ENCODE results near the gene TMOD1. TPM values are rescaled to one million over a fixed set of nuclear protein-coding genes. Genes with fewer than 3 reads are reported as not detected.
A peak's percentile ranks its signal among the peaks of the same experiment; 100 is the strongest.

Gene TMOD1
- polyA plus RNA-seq, 1 of the 3 experiments (the other 2 are of a cell fraction), result 0.54 TPM

DNA sequence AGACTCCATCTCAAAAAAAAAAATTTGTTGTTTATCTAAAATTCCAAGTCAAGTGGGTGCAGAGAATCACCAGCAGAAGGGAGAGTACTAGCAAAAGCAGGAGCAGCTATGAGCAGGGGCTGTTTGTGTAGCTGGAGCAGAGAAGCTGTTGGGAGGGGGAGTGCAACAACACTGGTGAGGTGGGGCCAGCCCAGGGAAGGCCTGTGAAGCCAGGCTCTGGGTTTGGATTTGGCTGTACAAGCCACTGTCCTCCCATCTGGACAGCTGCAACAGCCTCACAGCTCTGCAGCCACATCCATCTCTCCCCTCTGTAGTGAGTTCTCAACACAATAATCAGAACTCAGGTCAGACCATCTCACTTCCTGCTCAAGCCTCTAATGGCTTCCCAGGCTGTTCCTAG is 59.4 kb downstream of the TMOD1 start (continued):
- TF ChIP-seq, protein P1, sequence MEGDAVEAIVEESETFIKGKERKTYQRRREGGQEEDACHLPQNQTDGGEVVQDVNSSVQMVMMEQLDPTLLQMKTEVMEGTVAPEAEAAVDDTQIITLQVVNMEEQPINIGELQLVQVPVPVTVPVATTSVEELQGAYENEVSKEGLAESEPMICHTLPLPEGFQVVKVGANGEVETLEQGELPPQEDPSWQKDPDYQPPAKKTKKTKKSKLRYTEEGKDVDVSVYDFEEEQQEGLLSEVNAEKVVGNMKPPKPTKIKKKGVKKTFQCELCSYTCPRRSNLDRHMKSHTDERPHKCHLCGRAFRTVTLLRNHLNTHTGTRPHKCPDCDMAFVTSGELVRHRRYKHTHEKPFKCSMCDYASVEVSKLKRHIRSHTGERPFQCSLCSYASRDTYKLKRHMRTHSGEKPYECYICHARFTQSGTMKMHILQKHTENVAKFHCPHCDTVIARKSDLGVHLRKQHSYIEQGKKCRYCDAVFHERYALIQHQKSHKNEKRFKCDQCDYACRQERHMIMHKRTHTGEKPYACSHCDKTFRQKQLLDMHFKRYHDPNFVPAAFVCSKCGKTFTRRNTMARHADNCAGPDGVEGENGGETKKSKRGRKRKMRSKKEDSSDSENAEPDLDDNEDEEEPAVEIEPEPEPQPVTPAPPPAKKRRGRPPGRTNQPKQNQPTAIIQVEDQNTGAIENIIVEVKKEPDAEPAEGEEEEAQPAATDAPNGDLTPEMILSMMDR (IDR thresholded peaks at IDR 0.05), result no peak
- TF ChIP-seq JUND (IDR thresholded peaks at IDR 0.05) (no peak), RXRA (IDR thresholded peaks at IDR 0.05; ENCODE audit: borderline replicate concordance, low read depth) (no peak)

DNA sequence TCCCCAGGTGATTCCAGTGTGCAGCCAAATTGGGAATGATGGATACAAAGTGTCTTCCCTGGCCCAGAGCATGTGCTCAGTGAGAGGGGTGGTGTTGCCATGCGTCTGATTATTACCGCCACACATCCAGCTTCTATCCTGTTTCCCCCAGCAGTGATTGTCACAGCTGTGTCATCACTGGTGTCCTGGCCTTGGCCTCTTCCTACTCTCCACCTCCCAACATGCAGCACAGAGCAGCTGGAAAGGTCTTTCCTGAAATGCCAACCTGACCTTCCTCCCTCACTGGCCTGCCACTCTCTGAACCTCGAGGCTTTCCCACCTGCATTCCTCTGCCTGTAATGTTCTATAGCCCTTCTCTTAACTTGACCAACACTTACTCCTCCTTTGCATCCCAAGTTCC is 60.0 kb downstream of the TMOD1 start:
- Histone ChIP-seq H3K27ac (ENCODE audit: low read depth in 2 of 2, low read length in 1 of 2) (peak overlapping the region in 1 of 2 experiments; percentile 98; a peak in 2 of 4 replicates), H3F3A (replicated peaks; ENCODE audit: insufficient read depth) (no peaks in the 10 kb centered on the region), H3K9ac (no peak overlapping the region), H3K9me3 (no peaks in the 10 kb centered on the region), H3K36me3 (replicated peaks in 1 of 2; ENCODE audit: control insufficient read depth in 1 of 2, insufficient read depth in 2 of 2, low read length in 1 of 2) (no peaks in the 10 kb centered on the region), H3K9me2 (no peaks in the 10 kb centered on the region), H3K27me3 (ENCODE audit: insufficient read depth) (0 out of 2 replicates have a peak, but pooled peaks cover 7% of the 10 kb centered on the region), H3K4me2 (no peak overlapping the region), H4K20me1 (ENCODE audit: insufficient read depth) (no peaks in the 10 kb centered on the region), H3K4me1 (ENCODE audit: control insufficient read depth in 1 of 2, insufficient read depth in 2 of 2, low read depth in 1 of 2, low read length in 1 of 2) (peaks cover 0 to 81% of the 10 kb centered on the region in 2 experiments; a peak in 2 of 4 replicates), H3K4me3 (ENCODE audit: low read depth in 2 of 2, low read length in 1 of 2) (no peak overlapping the region), H2AFZ (ENCODE audit: low read depth) (no peak overlapping the region), H3K79me2 (ENCODE audit: insufficient read depth) (no peaks in the 10 kb centered on the region)
- no peak for DNase-seq
- ChIA-PET CTCF (interaction anchor here (1.0 to 3.6 kb wide), 4 partner anchors 37 to 95 kb away, joined by 3 to 23 read pairs (median 12); no protein-coding TSS in a partner anchor), POLR2A (interaction anchor here (1.6 to 1.7 kb wide), 2 partner anchors 56 to 59 kb away, joined by 5 to 10 read pairs; partner anchors contain the start of gene TMOD1)
- 65% methylated on average over 3 of the region's 3 CpGs for WGBS (ENCODE audit: low lambda C conversion rate)
- TF ChIP-seq SMC3 (IDR thresholded peaks at IDR 0.05; ENCODE audit: low read depth, low read length), result no peak
- TF ChIP-seq, protein P2, sequence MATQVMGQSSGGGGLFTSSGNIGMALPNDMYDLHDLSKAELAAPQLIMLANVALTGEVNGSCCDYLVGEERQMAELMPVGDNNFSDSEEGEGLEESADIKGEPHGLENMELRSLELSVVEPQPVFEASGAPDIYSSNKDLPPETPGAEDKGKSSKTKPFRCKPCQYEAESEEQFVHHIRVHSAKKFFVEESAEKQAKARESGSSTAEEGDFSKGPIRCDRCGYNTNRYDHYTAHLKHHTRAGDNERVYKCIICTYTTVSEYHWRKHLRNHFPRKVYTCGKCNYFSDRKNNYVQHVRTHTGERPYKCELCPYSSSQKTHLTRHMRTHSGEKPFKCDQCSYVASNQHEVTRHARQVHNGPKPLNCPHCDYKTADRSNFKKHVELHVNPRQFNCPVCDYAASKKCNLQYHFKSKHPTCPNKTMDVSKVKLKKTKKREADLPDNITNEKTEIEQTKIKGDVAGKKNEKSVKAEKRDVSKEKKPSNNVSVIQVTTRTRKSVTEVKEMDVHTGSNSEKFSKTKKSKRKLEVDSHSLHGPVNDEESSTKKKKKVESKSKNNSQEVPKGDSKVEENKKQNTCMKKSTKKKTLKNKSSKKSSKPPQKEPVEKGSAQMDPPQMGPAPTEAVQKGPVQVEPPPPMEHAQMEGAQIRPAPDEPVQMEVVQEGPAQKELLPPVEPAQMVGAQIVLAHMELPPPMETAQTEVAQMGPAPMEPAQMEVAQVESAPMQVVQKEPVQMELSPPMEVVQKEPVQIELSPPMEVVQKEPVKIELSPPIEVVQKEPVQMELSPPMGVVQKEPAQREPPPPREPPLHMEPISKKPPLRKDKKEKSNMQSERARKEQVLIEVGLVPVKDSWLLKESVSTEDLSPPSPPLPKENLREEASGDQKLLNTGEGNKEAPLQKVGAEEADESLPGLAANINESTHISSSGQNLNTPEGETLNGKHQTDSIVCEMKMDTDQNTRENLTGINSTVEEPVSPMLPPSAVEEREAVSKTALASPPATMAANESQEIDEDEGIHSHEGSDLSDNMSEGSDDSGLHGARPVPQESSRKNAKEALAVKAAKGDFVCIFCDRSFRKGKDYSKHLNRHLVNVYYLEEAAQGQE (IDR thresholded peaks at IDR 0.05; ENCODE audit: low read depth, low read length), result no peak
- no peak for TF ChIP-seq EP300 (IDR thresholded peaks at IDR 0.05; ENCODE audit: borderline replicate concordance in 1 of 2, low read depth in 1 of 2, low read length in 1 of 2)
- TF ChIP-seq YY1 (IDR thresholded peaks at IDR 0.05; ENCODE audit: low read depth), result no peak
- TF ChIP-seq RCOR1 (IDR thresholded peaks at IDR 0.05; ENCODE audit: low read length), result no peak
- TF ChIP-seq, protein P3, sequence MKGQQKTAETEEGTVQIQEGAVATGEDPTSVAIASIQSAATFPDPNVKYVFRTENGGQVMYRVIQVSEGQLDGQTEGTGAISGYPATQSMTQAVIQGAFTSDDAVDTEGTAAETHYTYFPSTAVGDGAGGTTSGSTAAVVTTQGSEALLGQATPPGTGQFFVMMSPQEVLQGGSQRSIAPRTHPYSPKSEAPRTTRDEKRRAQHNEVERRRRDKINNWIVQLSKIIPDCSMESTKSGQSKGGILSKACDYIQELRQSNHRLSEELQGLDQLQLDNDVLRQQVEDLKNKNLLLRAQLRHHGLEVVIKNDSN (IDR thresholded peaks at IDR 0.05; ENCODE audit: borderline replicate concordance, low read depth), result no peak
- TF ChIP-seq TCF12 (IDR thresholded peaks at IDR 0.05), result no peak
- TF ChIP-seq, protein P4, sequence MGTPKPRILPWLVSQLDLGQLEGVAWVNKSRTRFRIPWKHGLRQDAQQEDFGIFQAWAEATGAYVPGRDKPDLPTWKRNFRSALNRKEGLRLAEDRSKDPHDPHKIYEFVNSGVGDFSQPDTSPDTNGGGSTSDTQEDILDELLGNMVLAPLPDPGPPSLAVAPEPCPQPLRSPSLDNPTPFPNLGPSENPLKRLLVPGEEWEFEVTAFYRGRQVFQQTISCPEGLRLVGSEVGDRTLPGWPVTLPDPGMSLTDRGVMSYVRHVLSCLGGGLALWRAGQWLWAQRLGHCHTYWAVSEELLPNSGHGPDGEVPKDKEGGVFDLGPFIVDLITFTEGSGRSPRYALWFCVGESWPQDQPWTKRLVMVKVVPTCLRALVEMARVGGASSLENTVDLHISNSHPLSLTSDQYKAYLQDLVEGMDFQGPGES (IDR thresholded peaks at IDR 0.05; ENCODE audit: low read depth, low read length), result no peak
- no peak for TF ChIP-seq ELF1 (IDR thresholded peaks at IDR 0.05)
- no peak for TF ChIP-seq CHD2 (IDR thresholded peaks at IDR 0.05; ENCODE audit: low read length, partially characterized antibody)
- TF ChIP-seq, protein P5, sequence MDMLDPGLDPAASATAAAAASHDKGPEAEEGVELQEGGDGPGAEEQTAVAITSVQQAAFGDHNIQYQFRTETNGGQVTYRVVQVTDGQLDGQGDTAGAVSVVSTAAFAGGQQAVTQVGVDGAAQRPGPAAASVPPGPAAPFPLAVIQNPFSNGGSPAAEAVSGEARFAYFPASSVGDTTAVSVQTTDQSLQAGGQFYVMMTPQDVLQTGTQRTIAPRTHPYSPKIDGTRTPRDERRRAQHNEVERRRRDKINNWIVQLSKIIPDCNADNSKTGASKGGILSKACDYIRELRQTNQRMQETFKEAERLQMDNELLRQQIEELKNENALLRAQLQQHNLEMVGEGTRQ (IDR thresholded peaks at IDR 0.05; ENCODE audit: borderline replicate concordance, low read depth, low read length), result no peak
- no peak for TF ChIP-seq GATA2 (CRISPR knock-in tag; IDR thresholded peaks at IDR 0.05)
- no peak for TF ChIP-seq MEF2A (IDR thresholded peaks at IDR 0.05; ENCODE audit: borderline replicate concordance, low read depth)
- TF ChIP-seq FOSL2 (IDR thresholded peaks at IDR 0.05; ENCODE audit: borderline replicate concordance, low read depth), result no peak
- TF ChIP-seq RXRA (IDR thresholded peaks at IDR 0.05; ENCODE audit: borderline replicate concordance, low read depth), result no peak
- TF ChIP-seq, protein P1 (IDR thresholded peaks at IDR 0.05), result no peak
- TF ChIP-seq, protein P6, sequence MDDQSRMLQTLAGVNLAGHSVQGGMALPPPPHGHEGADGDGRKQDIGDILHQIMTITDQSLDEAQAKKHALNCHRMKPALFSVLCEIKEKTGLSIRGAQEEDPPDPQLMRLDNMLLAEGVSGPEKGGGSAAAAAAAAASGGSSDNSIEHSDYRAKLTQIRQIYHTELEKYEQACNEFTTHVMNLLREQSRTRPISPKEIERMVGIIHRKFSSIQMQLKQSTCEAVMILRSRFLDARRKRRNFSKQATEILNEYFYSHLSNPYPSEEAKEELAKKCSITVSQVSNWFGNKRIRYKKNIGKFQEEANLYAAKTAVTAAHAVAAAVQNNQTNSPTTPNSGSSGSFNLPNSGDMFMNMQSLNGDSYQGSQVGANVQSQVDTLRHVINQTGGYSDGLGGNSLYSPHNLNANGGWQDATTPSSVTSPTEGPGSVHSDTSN (IDR thresholded peaks at IDR 0.05), result no peak
- no peak for TF ChIP-seq FOXM1 (IDR thresholded peaks at IDR 0.05; ENCODE audit: low read depth)
- no peak for TF ChIP-seq MXI1 (IDR thresholded peaks at IDR 0.05; ENCODE audit: low read depth, low read length)
